Activated CD4-positive, alpha-beta T cell treated with anti-CD3 and anti-CD28 coated beads for 48 hours (primary cell): ENCODE results near the gene RRAS.

Experiments
- DNase-seq: peaks from one replicate; pipeline ENCODE4 v3.0.0-alpha.2; 2020

The RRAS gene

GRCh38 chr19:49640113-49640898 lies at the start of gene RRAS:
TSS of gene RRAS (minus strand) at chr19:49640143. CDS start at chr19:49640098, 45 bp downstream.
- peak; percentile 100 for DNase-seq

GRCh38 chr19:49689133-49690078 lies 49.5 kb upstream of the RRAS start, which contains the start of gene ADM5:
TSS of gene ADM5 (plus strand) at chr19:49689594. CDS start at chr19:49689838, 244 bp downstream.
- peak; percentile 66 for DNase-seq

GRCh38 chr19:49688531-49689132 lies 48.7 kb upstream of the RRAS start:
- DNase-seq, result no peak

GRCh38 chr19:49687566-49688316 lies 47.8 kb upstream of the RRAS start:
- no peak for DNase-seq

GRCh38 chr19:49687150-49687549 lies 47.2 kb upstream of the RRAS start:
- DNase-seq, result no peak

- no peak for DNase-seq
These were observed 46.7 kb upstream of the RRAS start for GRCh38 chr19:49686503-49687088.

GRCh38 chr19:49685845-49686332 lies 45.9 kb upstream of the RRAS start:
- DNase-seq, result no peak

GRCh38 chr19:49684983-49685553 lies 45.1 kb upstream of the RRAS start:
- no peak for DNase-seq

- DNase-seq, result peak; percentile 38
These were observed 44.5 kb upstream of the RRAS start for GRCh38 chr19:49684251-49684982.

- DNase-seq, result no peak
These were observed 43.9 kb upstream of the RRAS start for GRCh38 chr19:49683814-49684250.

- DNase-seq, result no peak
These were observed 42.3 kb upstream of the RRAS start for GRCh38 chr19:49682274-49682673.

- no peak for DNase-seq
These were observed 41.9 kb upstream of the RRAS start for GRCh38 chr19:49681830-49682229.

- peak; percentile 97 for DNase-seq
These were observed 40.7 kb upstream of the RRAS start for GRCh38 chr19:49680421-49681351.

- DNase-seq, result no peak
These were observed 39.9 kb upstream of the RRAS start for GRCh38 chr19:49679771-49680413.

- no peak for DNase-seq
These were observed 39.2 kb upstream of the RRAS start for GRCh38 chr19:49678985-49679770.

GRCh38 chr19:49677901-49678674 lies 38.1 kb upstream of the RRAS start:
- peak; percentile 89 for DNase-seq

- DNase-seq, result peak; percentile 68
These were observed 37.4 kb upstream of the RRAS start, which contains the start of gene PRMT1 for GRCh38 chr19:49677231-49677900. TSS of gene PRMT1 (plus strand) at chr19:49677271. CDS start at chr19:49677281, 10 bp downstream.
